Subcutaneous adipose tissue (tissue), 4 donors: ENCODE measurements around the gene SLC30A2. TPM values are rescaled to one million over a fixed set of nuclear protein-coding genes. Genes with fewer than 3 reads are reported as not detected.

Source experiments
- total RNA-seq, 4 donors: library from RNA; depleted of rRNA; stranded (reverse); fragments of >200 nt; gene quantifications; one replicate each; pipeline ENCODE4 v1.1.0, GENCODE V29; 2016
- TF ChIP-seq, protein P1 (sequence below): fragments of 450-650 bp; IDR thresholded peaks from one replicate; pipeline ENCODE4 v1.5.1; 2016; ENCODE audit warnings: low read depth, mild to moderate bottlenecking, control low read depth, antibody characterized with exemption, moderate library complexity

SLC30A2 gene
- total RNA-seq, 4 donors from 2014 or later = 0.22 TPM; not detected in 3

DNA sequence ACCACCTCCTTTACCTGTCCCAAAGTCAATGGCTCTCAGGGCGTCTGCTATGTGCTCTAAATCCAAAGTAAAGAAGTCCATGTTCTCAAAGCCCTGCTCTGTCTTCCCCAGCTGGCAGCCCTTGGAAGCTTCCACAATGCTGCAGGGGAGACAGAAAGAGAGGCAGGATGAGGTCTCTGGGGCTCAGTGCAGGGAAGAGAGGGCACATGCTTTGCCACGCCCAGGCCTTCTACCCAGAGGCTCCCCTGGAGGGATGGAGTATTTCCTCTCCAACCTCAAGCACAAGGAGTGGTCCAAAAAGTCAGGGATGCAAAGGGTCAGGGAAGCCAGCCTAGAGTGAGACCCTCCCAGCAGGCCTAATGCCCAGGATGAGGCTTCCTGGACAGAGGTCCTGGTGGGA lies 11.3 kb upstream of the SLC30A2 start:
- TF ChIP-seq, protein P1, sequence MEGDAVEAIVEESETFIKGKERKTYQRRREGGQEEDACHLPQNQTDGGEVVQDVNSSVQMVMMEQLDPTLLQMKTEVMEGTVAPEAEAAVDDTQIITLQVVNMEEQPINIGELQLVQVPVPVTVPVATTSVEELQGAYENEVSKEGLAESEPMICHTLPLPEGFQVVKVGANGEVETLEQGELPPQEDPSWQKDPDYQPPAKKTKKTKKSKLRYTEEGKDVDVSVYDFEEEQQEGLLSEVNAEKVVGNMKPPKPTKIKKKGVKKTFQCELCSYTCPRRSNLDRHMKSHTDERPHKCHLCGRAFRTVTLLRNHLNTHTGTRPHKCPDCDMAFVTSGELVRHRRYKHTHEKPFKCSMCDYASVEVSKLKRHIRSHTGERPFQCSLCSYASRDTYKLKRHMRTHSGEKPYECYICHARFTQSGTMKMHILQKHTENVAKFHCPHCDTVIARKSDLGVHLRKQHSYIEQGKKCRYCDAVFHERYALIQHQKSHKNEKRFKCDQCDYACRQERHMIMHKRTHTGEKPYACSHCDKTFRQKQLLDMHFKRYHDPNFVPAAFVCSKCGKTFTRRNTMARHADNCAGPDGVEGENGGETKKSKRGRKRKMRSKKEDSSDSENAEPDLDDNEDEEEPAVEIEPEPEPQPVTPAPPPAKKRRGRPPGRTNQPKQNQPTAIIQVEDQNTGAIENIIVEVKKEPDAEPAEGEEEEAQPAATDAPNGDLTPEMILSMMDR = no peak

DNA sequence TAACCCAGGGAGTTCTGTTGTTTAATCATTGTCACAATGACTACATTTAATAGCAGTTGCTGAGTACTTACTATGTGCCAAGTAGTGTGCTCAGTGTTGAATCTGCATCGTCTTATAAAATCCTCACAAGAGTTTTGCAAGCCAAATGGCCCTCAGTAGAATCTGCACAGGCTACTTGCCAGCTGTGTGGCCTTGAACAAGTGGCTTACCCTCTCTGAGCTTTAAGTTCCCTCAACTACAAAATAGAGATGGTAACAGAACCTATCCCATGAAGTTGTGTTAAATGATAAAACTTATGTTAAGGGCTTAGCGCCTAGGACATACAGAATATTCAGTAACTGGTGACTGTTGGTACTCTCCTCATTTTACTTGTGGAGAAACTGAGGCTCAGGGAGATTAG lies 9.1 kb upstream of the SLC30A2 start:
- TF ChIP-seq, protein P1 = no peak

DNA sequence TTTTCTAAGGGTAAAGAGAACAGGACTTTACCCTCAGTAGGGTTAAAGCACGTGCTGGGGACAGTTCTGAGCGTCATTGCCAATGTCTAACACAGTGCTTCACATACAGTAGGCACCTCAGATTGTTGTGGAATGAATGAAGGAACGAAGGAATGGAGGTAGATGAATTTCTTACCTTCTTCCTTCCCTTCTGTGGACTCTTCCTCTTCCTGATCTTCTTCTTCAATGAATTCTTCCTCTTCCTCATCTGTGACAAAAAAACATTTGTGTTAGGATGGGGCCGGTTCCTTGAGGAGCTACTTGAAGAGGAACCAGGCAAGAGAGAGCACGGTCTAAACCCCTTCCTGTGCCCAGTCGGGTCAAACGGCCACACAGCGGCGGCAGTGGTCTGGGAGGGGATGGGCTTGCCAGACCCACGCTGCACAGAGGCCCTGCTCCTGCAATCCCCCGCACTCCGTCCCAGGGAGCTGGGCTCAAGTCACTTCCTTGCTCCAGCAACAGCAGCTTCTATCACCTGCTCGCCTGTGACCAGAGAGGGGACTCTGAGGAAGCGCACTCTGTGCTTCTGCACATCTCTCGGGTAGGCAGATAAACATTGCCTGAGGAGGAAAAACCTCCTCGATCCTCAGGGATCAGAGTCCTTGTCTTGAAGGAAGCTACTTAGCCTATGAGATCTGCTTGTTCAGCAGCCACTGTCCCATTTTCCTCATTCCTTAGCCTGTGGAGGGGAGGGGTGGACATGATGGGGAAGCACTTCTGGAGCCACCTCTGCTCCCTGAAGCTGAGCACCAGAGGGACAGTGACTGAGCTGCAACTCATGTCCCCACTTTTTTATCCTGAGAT lies 8.0 kb upstream of the SLC30A2 start:
- TF ChIP-seq, protein P1 = no peak

DNA sequence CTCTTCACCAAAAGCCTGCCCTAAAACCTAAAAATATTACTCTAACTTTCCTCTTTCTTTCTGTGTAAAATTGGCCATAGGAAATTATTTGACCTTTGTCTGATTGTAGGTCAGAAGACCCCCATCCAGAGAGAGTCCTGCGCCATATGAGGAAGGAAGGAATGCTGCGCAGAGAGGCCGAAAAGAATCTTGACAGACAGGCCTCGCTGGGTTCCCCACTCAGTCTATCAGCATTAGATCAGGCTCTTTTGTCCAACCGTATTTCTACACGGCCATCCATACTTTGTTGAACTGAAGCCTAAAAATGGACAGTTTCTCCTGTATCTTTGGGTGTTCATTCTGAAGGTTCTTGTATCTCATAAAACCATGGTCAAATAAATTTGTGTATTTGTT lies 4.3 kb upstream of the SLC30A2 start:
- TF ChIP-seq, protein P1 = no peak

DNA sequence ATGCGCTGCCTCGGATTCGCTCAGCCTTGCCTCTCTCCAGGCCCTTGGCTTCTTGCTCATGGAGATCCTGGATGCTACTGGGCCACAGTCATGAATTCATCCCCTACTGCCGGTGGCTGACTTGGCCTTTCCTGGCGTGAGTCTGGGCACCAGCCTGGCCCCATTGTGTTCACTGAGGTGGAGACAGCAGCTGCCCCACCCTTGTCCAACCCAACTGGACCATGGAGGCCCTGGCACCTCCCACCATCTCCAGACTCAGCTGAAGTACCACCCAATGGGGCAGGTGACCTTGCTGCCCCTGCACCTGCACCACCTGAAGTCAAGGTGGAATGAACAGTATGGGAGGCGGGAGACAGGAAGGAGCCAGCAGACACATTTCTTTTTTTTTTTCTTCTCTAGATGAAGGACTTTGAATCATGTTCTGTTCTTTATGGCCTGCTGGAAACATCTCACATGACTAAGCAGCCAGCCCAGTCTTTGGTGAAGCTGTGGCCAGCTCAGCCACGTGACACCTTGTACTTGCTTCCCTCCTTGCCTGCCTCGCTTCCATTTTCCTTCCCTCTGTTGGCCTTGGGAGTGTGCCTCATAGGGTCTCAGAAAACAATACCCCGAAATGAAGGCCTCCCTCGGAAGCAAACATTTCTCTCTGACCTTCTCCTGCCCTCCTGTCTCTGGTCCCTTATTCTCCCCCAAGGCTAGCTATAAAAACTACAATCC lies 3.8 kb upstream of the SLC30A2 start:
- TF ChIP-seq, protein P1 = no peak

DNA sequence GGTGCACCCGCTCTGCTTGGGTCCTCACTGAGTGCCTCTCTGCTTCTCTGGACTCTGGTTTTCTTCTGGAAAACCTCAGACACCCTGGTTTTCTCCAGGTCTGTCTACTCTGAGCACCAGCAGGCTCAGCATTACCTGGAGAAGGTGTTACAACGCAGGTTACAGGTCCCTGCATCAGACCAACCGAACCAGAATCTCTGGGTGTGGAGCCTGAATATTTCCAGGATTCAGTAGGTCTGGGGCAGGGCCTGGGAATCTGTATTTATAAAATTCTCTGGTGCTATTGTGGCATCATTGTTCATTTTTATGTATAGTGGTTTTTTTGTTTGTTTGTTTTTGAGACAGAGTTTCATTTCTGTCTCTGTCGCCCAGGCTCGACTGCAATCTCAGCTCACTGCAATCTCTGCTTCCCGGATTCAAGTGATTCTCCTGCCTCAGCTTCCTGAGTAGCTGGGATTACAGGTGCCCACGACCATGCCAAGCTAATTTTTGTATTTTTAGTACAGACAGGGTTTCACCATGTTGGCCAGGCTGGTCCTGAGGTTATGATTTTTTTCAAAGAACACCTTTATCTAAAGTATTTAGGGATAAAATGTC lies 1.5 kb upstream of the SLC30A2 start:
- TF ChIP-seq, protein P1 = no peak
